ENCODE measurements around the gene GAREM1. TPM values are rescaled to one million over a fixed set of nuclear protein-coding genes. Genes with fewer than 3 reads are reported as not detected.
"Not testable (repeated sequence)": the region's sequence is repeated elsewhere in the genome, so short reads cannot be mapped to it uniquely, and the experiment has no call there.

The GAREM1 gene
- total RNA-seq, 1 experiment from 2014 or later, result 0.11 TPM

GRCh38 chr18:32244881-32245280 is 225.8 kb downstream of the GAREM1 start:
- Histone ChIP-seq H3K79me2 (ENCODE audit: low read length) (no peaks in the 10 kb centered on the region), H3K4me1 (ENCODE audit: low read length) (no peaks in the 10 kb centered on the region), H3K36me3 (ENCODE audit: insufficient read depth, low read length) (no peaks in the 10 kb centered on the region), H3K4me2 (ENCODE audit: low read depth, low read length, poor library complexity, severe bottlenecking) (no peak overlapping the region), H3K9ac (ENCODE audit: low read length) (no peak overlapping the region), H3K9me3 (ENCODE audit: low read length) (no peaks in the 10 kb centered on the region), H4K20me1 (ENCODE audit: insufficient read depth, low read depth, low read length) (no peaks in the 10 kb centered on the region), H2AFZ (ENCODE audit: low read length) (no peak overlapping the region), H3K27me3 (ENCODE audit: low read length) (no peaks in the 10 kb centered on the region), H3K9me2 (replicated peaks; ENCODE audit: insufficient read depth, low read length) (no peaks in the 10 kb centered on the region), H3K27ac (ENCODE audit: low read length) (no peak overlapping the region), H3K4me3 (ENCODE audit: low read length) (no peak overlapping the region)
- DNase-seq, result no peak

DNA sequence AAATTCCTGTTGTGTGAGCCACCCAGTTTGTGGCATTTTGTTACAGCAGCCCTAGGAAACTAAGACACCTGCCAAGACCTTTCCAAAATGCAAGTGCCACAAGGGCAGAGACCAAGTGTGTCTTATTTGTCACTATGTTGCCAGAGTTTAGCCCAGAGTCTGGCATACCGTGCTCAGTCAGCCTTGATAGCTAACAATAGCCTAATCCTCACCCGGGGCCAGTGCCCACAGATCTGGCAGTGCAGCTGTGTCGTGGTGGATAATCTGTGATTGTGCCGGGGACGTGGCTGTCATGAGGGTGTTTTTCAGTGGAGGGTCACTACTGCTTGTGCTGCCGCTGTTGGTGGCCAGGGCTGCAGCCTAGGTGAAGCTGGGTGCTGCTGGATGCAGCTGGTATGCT is 227.3 kb downstream of the GAREM1 start:
- no peak overlapping the region for H2AFZ ChIP-seq (ENCODE audit: low read length)
- H3K4me1 ChIP-seq (ENCODE audit: low read length), result no peaks in the 10 kb centered on the region
- no peaks in the 10 kb centered on the region for H3K27me3 ChIP-seq (ENCODE audit: low read length)
- H3K9ac ChIP-seq (ENCODE audit: low read length), result no peak overlapping the region
- no peak overlapping the region for H3K4me3 ChIP-seq (ENCODE audit: low read length)
- no peaks in the 10 kb centered on the region for H4K20me1 ChIP-seq (ENCODE audit: insufficient read depth, low read depth, low read length)
- no peaks in the 10 kb centered on the region for H3K79me2 ChIP-seq (ENCODE audit: low read length)
- no peak overlapping the region for H3K4me2 ChIP-seq (ENCODE audit: low read depth, low read length, poor library complexity, severe bottlenecking)
- H3K27ac ChIP-seq (ENCODE audit: low read length), result no peak overlapping the region
- no peaks in the 10 kb centered on the region for H3K36me3 ChIP-seq (ENCODE audit: insufficient read depth, low read length)
- DNase-seq, result no peak
- no peaks in the 10 kb centered on the region for H3K9me2 ChIP-seq (replicated peaks; ENCODE audit: insufficient read depth, low read length)
- no peaks in the 10 kb centered on the region for H3K9me3 ChIP-seq (ENCODE audit: low read length)

- Histone ChIP-seq H2AFZ (ENCODE audit: low read length) (no peak overlapping the region), H3K36me3 (ENCODE audit: insufficient read depth, low read length) (no peaks in the 10 kb centered on the region), H3K27ac (ENCODE audit: low read length) (no peak overlapping the region), H3K9ac (ENCODE audit: low read length) (no peak overlapping the region), H3K4me2 (ENCODE audit: low read depth, low read length, poor library complexity, severe bottlenecking) (no peak overlapping the region), H3K79me2 (ENCODE audit: low read length) (no peaks in the 10 kb centered on the region), H3K4me3 (ENCODE audit: low read length) (no peak overlapping the region), H3K9me2 (replicated peaks; ENCODE audit: insufficient read depth, low read length) (no peaks in the 10 kb centered on the region), H3K4me1 (ENCODE audit: low read length) (no peaks in the 10 kb centered on the region), H3K9me3 (ENCODE audit: low read length) (no peaks in the 10 kb centered on the region), H4K20me1 (ENCODE audit: insufficient read depth, low read depth, low read length) (no peaks in the 10 kb centered on the region), H3K27me3 (ENCODE audit: low read length) (no peaks in the 10 kb centered on the region)
- no peak for DNase-seq
Measured at GRCh38 chr18:32242395-32242794, 228.3 kb downstream of the GAREM1 start.

- no peak for DNase-seq
- Histone ChIP-seq H3K9me3 (ENCODE audit: low read length) (no peaks in the 10 kb centered on the region), H2AFZ (ENCODE audit: low read length) (no peak overlapping the region), H3K9ac (ENCODE audit: low read length) (no peak overlapping the region), H3K4me1 (ENCODE audit: low read length) (no peaks in the 10 kb centered on the region), H3K79me2 (ENCODE audit: low read length) (no peaks in the 10 kb centered on the region), H3K27ac (ENCODE audit: low read length) (no peak overlapping the region), H3K36me3 (ENCODE audit: insufficient read depth, low read length) (no peaks in the 10 kb centered on the region), H3K4me2 (ENCODE audit: low read depth, low read length, poor library complexity, severe bottlenecking) (no peak overlapping the region), H3K9me2 (replicated peaks; ENCODE audit: insufficient read depth, low read length) (no peaks in the 10 kb centered on the region), H4K20me1 (ENCODE audit: insufficient read depth, low read depth, low read length) (no peaks in the 10 kb centered on the region), H3K4me3 (ENCODE audit: low read length) (no peak overlapping the region), H3K27me3 (ENCODE audit: low read length) (no peaks in the 10 kb centered on the region; the same call in 1 of the 2 replicates)
Measured at GRCh38 chr18:32238635-32239268, 231.9 kb downstream of the GAREM1 start.

DNA sequence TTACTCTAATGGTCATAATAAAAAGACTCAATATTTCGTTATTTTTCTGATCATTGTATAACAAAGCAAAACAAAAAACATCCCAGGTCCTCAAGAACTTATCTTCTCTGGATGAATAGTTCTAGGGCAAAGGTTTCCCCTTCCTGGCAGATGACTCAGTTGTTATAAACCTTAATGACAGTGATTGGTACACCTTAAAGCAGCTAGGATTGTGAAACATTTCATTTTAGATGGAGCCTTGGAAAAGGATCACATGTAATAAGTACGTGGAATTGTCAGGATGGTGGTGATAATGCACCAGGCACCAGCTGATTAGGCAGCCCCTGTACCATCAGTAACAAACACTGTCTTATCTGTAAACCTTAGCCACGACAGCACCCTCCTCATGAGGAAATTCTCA is 233.6 kb downstream of the GAREM1 start:
- no peak overlapping the region for H3K9ac ChIP-seq (ENCODE audit: low read length)
- DNase-seq, result no peak
- no peak overlapping the region for H3K27ac ChIP-seq (ENCODE audit: low read length)
- no peaks in the 10 kb centered on the region for H3K79me2 ChIP-seq (ENCODE audit: low read length)
- H2AFZ ChIP-seq (ENCODE audit: low read length), result no peak overlapping the region
- no peaks in the 10 kb centered on the region; the same call in 1 of the 2 replicates for H3K27me3 ChIP-seq (ENCODE audit: low read length)
- no peaks in the 10 kb centered on the region for H3K36me3 ChIP-seq (ENCODE audit: insufficient read depth, low read length)
- H3K9me3 ChIP-seq (ENCODE audit: low read length), result no peaks in the 10 kb centered on the region
- no peak overlapping the region for H3K4me2 ChIP-seq (ENCODE audit: low read depth, low read length, poor library complexity, severe bottlenecking)
- H3K4me3 ChIP-seq (ENCODE audit: low read length), result no peak overlapping the region
- H3K9me2 ChIP-seq (replicated peaks; ENCODE audit: insufficient read depth, low read length), result no peaks in the 10 kb centered on the region
- H4K20me1 ChIP-seq (ENCODE audit: insufficient read depth, low read depth, low read length), result no peaks in the 10 kb centered on the region
- no peaks in the 10 kb centered on the region for H3K4me1 ChIP-seq (ENCODE audit: low read length)

- H3K27ac ChIP-seq (ENCODE audit: low read length); H3K4me2 ChIP-seq (ENCODE audit: low read depth, low read length, poor library complexity, severe bottlenecking): not testable (repeated sequence)
Measured at GRCh38 chr18:32233348-32233747, 237.3 kb downstream of the GAREM1 start.

DNA sequence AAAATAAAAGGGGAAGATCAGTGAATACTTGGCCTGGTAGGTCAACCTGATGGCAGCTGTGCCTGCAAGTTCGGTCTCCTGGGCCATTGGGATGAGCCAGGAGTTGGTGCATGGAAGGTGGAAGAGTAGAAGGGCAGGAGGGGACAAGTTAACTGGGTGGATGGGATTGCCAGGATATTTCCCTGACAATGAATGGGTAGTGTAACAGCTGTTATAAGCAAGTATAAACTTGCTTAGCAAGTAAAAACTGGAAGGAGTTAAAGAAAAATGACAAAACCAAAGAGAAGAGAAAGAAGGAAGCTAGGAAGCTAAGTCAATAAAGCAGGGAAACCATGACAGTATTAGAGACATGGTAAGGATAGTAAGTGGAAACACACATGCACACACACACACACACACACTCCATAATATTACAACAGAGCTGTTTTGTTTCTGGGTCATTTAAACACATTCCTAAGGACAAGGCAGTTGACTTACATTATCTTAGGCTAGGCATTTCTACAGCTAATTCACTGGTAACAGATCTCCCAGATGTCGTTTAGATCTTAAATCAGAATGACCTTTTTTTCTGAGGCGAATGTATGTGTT is 251.2 kb downstream of the GAREM1 start:
- no peak overlapping the region for H3K4me3 ChIP-seq (ENCODE audit: low read length)
- no peaks in the 10 kb centered on the region for H3K4me1 ChIP-seq (ENCODE audit: low read length)
- no peaks in the 10 kb centered on the region for H3K79me2 ChIP-seq (ENCODE audit: low read length)
- no peaks in the 10 kb centered on the region for H3K36me3 ChIP-seq (ENCODE audit: insufficient read depth, low read length)
- DNase-seq, result no peak
- no peaks in the 10 kb centered on the region for H4K20me1 ChIP-seq (ENCODE audit: insufficient read depth, low read depth, low read length)
- no peaks in the 10 kb centered on the region for H3K9me2 ChIP-seq (replicated peaks; ENCODE audit: insufficient read depth, low read length)
- H3K9ac ChIP-seq (ENCODE audit: low read length), result no peak overlapping the region
- H3K9me3 ChIP-seq (ENCODE audit: low read length), result no peaks in the 10 kb centered on the region
- H3K4me2 ChIP-seq (ENCODE audit: low read depth, low read length, poor library complexity, severe bottlenecking), result no peak overlapping the region
- no peaks in the 10 kb centered on the region for H3K27me3 ChIP-seq (ENCODE audit: low read length)
- no peak overlapping the region for H2AFZ ChIP-seq (ENCODE audit: low read length)
- no peak overlapping the region for H3K27ac ChIP-seq (ENCODE audit: low read length)

More at GRCh38 chr18:32233348-32233747, 237.3 kb downstream of the GAREM1 start:
- H3K9me3 ChIP-seq (ENCODE audit: low read length); H3K27me3 ChIP-seq (ENCODE audit: low read length); H3K4me3 ChIP-seq (ENCODE audit: low read length); H2AFZ ChIP-seq (ENCODE audit: low read length); H3K9me2 ChIP-seq (replicated peaks; ENCODE audit: insufficient read depth, low read length); DNase-seq; H3K36me3 ChIP-seq (ENCODE audit: insufficient read depth, low read length); H3K79me2 ChIP-seq (ENCODE audit: low read length); H4K20me1 ChIP-seq (ENCODE audit: insufficient read depth, low read depth, low read length); H3K4me1 ChIP-seq (ENCODE audit: low read length); H3K9ac ChIP-seq (ENCODE audit: low read length): not testable (repeated sequence)

DNA sequence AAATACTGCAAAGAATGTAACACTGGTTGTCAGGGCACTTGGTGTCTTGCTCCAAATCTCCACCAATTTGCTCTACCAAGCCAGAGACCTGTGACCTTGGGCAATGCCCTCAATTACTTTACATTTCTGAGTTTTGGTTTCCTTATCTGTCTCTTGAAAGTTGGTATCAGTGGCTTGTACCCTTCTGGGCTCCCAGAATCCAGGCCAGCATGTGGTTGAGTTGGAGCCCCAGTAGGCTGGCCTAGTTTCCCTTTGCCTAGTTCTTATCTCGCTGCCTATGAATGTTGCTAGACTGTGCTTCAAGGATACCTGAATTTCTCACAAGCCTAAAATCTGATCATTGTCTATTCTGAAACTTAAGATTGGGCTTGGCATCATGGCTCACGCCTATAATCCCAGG is 254.3 kb downstream of the GAREM1 start:
- no peaks in the 10 kb centered on the region for H3K9me3 ChIP-seq (ENCODE audit: low read length)
- no peak overlapping the region for H3K4me2 ChIP-seq (ENCODE audit: low read depth, low read length, poor library complexity, severe bottlenecking)

More for the DNA sequence above, 254.3 kb downstream of the GAREM1 start:
- no peaks in the 10 kb centered on the region for H4K20me1 ChIP-seq (ENCODE audit: insufficient read depth, low read depth, low read length)
- no peak overlapping the region for H3K27ac ChIP-seq (ENCODE audit: low read length)
- H3K9ac ChIP-seq (ENCODE audit: low read length), result no peak overlapping the region
- no peak overlapping the region for H2AFZ ChIP-seq (ENCODE audit: low read length)
- H3K4me1 ChIP-seq (ENCODE audit: low read length), result no peaks in the 10 kb centered on the region
- H3K79me2 ChIP-seq (ENCODE audit: low read length), result no peaks in the 10 kb centered on the region
- H3K27me3 ChIP-seq (ENCODE audit: low read length), result no peaks in the 10 kb centered on the region
- no peaks in the 10 kb centered on the region for H3K36me3 ChIP-seq (ENCODE audit: insufficient read depth, low read length)
- H3K9me2 ChIP-seq (replicated peaks; ENCODE audit: insufficient read depth, low read length), result no peaks in the 10 kb centered on the region
- DNase-seq, result no peak
- no peak overlapping the region for H3K4me3 ChIP-seq (ENCODE audit: low read length)
